SW 1271 (cell line): ENCODE measurements around the gene MT1X.
A peak's percentile ranks its signal among the peaks of the same experiment; 100 is the strongest.
"Not testable (repeated sequence)": the region's sequence is repeated elsewhere in the genome, so short reads cannot be mapped to it uniquely, and the experiment has no call there.

Experiments used
- DNase-seq, 2 experiments: peaks; one replicate each; lab custom pipeline; 2025; lab: John Stamatoyannopoulos, UW

The MT1X gene

DNA sequence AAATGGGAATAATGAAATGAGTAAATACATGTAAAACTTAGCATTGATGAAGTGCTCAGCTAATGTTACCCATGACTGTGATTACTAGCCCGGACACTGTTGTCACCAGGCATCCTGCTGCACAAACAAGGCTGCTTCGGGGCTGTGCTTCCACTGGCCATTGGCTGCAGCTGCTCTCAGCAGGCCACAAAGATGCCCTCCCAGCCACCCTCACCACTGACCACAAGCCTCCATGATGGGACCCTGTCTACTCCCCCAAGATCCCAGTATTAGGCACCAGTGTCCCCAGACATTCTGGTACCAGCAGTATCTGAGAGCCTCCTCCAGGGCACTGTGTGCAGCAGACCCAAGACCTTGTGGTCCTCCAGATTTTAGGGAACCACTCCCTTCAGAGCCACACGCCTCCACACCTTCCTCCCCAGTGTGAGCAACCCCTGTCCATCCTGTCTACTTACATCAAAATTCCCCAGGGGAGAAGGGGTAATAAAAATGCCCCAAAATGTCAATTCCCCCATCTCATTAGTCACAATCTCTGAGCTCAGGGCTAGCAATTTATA, 28.0 kb downstream of the MT1X start:
- no peak for DNase-seq

DNA sequence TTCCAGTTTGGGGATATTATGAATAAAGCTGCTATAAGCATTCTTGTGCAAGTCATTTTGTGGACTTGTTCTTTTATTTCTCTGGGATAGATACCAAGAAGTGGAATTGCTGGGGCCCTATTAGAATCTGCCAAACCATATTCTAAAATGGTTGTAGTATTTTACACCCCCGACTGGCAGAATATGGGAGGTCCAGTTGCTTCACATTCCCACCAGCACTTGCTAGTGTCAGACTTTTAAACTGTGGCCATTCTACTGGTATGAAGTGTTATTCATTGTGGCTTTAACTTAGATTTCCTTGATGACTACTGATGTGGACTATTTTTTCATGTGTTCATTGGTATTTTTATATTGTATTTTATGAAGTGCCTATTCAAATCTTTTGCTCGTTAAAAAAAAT, 29.6 kb downstream of the MT1X start:
- no peak for DNase-seq

- DNase-seq: no peak
Measured at GRCh38 chr16:56713794-56714193, 31.5 kb downstream of the MT1X start.

DNA sequence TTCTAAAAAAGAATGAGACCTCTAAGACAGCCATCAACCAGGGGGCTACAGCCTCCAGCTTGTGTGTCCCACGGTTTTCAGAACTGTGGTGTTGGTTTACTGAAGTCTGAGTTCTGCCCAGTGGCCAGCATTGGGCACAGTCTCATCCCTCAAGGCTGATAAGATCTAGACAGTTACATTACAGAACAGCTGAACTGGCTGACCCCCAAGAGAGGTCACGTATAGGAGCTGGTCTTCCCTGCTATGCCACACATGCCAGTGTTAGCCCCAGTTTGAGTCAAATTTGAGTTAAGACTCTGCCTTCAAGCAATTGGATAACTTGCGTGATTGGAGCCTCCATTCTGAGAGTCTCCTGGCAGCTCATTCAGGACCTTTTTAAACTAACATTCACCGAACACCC, 32.9 kb downstream of the MT1X start:
- DNase-seq: no peak

- no peak for DNase-seq
Measured at GRCh38 chr16:56716761-56717160, 34.5 kb downstream of the MT1X start.

DNA sequence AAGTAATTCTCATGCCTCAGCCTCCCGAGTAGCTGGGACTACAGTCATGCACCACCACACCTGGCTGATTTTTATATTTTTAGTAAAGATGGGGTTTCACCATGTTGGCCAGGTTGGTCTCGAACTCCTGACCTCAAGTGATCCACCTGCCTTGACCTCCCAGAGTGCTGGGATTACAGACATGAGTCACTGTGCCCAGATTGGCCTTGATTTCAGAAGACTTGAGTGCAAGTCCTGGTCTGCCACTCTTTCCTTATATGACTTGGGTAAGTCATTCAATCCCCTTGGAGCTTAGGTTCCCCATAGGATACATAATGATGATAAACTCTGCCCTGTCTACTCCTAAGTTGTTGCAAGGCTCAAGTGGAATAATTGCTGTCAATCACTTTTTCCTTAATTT, 35.3 kb downstream of the MT1X start:
- not testable (repeated sequence) for DNase-seq

- no peak for DNase-seq
Measured at GRCh38 chr16:56722200-56722842, 40.1 kb downstream of the MT1X start.

DNA sequence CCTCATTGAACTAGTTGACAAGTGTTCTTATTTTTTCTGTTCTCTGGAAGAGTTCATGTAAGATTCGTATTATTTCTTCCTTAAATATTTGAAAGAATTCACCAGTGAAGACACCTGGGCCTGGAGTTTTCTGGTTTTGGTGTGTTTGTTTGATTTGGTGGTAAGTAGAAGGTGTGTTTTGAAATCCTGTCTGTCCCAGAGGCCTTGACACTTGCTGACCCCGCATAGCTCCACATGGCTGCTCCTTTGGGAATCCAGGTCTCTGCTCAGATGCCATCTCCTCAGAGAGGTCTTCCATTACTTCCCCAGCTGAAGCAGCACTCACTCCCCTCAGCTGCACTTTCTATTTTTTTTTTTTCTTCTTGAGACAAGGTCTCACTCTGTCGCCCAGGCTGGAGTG, 41.9 kb downstream of the MT1X start:
- DNase-seq: no peak

DNA sequence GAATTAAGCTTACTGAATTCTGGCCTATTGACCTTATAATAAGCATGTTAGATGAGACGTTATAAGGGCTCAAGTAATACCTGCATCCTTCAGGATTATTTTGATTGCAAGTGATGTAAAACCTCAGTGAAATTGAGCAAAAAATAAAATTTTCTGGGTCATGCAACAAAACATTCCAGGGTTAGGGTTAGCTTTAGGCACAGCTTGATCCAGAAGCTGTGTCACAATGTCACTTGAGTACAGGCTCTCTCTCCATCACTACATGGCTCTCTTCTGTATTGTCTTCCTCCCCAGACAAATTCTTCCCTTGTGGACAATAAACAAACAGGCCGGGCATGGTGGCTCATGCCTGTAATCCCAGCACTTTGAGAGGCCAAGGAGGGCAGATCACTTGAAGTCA, 44.0 kb downstream of the MT1X start:
- DNase-seq: no peak

- no peak for DNase-seq
Measured at GRCh38 chr16:56726926-56727325, 44.7 kb downstream of the MT1X start.

DNA sequence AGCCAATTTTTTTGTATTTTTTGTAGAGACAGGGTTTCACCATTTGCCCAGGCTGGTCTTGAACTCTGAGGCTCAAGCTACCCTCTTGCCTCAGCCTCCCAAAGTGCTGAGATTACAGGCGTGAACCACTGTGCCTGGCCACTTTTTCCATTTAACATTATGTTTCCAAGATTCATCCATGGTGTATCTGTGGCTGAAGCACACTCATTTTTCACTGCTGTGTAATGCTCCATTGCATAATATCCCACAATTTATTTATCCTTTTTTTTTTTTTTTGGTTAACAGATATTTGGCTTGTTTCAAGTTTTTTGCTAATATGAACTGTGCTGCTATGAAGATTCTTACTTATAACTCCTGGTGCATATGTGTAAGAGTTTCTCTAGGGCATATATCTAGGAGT, 45.8 kb downstream of the MT1X start:
- DNase-seq: no peak

DNA sequence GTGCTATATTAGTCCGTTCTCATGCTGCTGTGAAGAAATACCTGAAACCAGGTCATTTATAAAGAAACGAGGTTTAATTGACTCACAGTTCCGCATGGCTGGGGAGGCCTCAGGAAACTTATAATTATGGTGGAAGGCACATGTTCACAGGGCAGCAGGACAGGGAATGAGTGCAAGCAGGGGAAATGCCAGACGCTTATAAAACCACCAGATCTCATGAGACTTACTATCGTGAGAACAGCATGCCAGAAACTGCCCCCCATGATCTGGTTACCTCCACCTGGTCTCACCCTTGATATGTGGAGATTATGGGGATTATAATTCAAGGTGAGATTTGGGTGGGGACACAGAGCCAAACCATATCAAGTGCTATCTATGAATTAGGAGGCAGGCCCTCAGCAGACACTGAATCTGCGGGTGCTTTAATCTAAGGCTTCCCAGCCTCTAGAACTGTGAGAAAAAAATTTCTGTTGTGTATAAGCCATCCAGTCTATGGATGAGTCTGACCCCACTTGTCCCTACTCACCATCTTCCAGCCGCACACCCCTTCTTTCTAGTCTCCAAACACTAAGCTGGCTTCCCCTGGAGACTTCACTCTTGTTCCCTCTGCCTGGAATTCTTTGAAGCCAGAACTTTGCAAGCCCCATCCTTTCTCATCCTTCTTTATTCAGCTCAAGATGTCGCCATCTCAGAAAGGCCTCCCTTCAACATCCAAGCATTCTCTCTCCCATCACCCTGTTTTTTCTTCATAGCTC, 46.9 kb downstream of the MT1X start:
- DNase-seq: no peak

DNA sequence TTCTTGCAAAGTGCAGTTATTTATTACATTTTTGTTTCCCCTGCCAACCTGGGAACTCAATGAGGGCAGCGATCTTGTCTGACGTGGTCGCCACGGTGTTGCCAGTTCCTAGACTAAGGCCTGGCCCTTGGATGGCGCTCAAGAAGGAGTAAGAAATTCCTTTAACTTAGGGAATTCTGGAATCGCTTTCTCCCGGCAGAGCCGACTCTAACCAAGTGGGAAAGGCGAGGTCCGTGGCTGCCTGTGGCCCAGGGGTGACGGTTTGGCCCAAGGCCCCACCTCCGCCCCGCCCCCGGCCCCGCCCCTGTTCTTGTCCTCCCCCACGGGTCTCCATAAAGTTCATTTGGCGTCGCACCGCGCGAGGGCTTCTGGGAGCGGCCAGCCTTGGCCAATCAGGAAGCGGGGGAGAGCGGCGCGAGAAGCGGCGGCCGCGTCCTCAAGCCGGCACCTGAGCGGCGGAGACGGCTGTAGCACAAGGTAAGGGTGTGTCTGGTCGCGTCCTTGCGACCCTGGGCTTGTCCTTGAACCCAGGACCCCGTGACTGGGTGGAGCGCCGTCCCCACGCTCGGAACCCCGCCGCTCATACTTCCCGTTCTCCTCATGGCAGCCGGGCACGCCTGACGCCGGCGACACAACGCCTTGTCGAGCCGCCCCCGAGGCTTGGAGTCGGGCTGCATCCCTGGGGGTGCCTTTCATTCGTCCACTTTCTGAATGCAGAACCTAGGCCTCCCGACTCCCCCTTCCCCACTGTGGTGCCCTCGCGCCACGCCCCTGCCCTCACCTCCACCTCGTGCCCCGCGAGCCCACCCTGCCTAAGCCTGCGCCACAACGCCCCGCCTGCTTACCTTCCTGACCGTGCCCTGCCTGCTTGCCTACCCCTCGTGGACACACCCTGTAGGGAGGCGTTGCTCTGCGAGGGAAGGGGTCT, 47.7 kb downstream of the MT1X start, which contains the start of gene NUP93:
NUP93 (plus strand) TSS at position 395 of the 928 bp plus-strand sequence. CDS start 18,119 bp downstream, outside the sequence.
- DNase-seq: peak; percentile 61 to 85

- no peak for DNase-seq
Measured at GRCh38 chr16:56732366-56732765, 50.1 kb downstream of the MT1X start.

GRCh38 chr16:56732832-56733231, 50.6 kb downstream of the MT1X start:
- no peak for DNase-seq
